ENCODE results near the gene SUCO. TPM values are rescaled to one million over a fixed set of nuclear protein-coding genes. Genes with fewer than 3 reads are reported as not detected.

The SUCO gene
- total RNA-seq, 1 experiment from 2014 or later = 50.3 TPM

DNA sequence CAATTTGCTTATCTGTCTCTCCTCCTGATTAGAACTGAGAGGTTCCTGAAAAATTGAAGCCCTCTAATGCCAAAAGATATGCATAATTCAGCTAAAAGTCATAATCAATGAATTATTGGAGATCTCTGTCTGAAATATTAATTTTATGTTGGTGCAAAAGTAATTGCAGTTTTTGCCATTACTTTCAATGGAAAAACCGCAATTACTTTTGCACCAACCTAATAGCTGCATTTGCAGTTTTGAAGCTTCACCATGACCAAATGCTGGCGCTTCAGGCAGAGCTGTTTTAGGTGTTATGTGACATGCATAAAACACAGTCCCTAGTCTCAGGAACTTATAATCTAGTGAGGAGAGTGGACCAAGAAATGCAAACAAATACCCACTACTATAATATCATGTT, 96.2 kb downstream of the SUCO start:
- Mint-ChIP-seq H3K36me3 (ENCODE audit: insufficient read depth, unreplicated experiment) (peaks cover 6% of the 10 kb centered on the region), H3K9me3 (ENCODE audit: unreplicated experiment) (peaks cover 34% of the 10 kb centered on the region), H3K4me3 (ENCODE audit: unreplicated experiment) (no peak overlapping the region), H3K27ac (ENCODE audit: unreplicated experiment) (peak overlapping the region; percentile 89), H3K27me3 (ENCODE audit: insufficient read depth, unreplicated experiment) (no peaks in the 10 kb centered on the region), H3K4me1 (ENCODE audit: low read depth, unreplicated experiment) (peaks cover 28% of the 10 kb centered on the region)
- Histone ChIP-seq H3K4me3 (ENCODE audit: low read depth, low read length) (no peak overlapping the region), H3K9me3 (no peaks in the 10 kb centered on the region), H3K36me3 (ENCODE audit: control insufficient read depth, insufficient read depth, low read length) (no peaks in the 10 kb centered on the region), H3K4me1 (peaks cover 60% of the 10 kb centered on the region), H3K27me3 (replicated peaks; ENCODE audit: control insufficient read depth, insufficient read depth, low read length) (no peaks in the 10 kb centered on the region)
- ChIA-PET CTCF (no interaction called here), POLR2A (interaction anchor here (0.6 kb wide), 1 partner anchor 34 kb away, joined by 6 read pairs; no protein-coding TSS in a partner anchor)
- no peak for TF ChIP-seq CTCF (IDR thresholded peaks at IDR 0.05; ENCODE audit: insufficient read depth in 1 of 2, low read depth in 1 of 2, low read length in 1 of 2, severe bottlenecking in 1 of 2, unreplicated experiment in 1 of 2)
- BruUV-seq (replicated peaks) = no TSS peak
- intact Hi-C loops (cut with micrococcal nuclease; ENCODE audit: unreplicated experiment) = loop anchor here (5.0 kb wide), 1 partner anchor 88 kb away; no protein-coding TSS in a partner anchor
- no peak for DNase-seq

DNA sequence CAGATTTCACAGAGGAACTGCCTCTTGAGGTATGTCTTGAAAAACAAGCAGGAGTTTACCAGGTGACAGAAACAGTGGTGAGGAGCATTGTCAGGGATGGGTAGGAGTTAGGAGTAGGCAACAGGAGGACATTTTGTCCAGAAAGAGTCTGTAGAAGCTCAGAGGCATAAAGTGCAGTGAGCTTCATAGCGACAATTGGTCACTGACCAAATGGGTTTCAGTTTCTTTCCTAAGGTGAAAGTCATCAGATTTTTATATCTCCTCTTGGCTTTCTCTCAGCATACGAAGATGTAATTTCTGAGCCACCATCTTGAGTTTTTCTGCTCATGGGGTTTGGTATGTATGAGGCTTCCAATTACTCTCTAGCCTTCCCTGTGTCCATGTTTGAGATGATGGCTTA, 96.7 kb downstream of the SUCO start:
- H3K36me3 ChIP-seq (ENCODE audit: control insufficient read depth, insufficient read depth, low read length) = no peaks in the 10 kb centered on the region
- H3K4me1 ChIP-seq = peaks cover 60% of the 10 kb centered on the region
- Mint-ChIP-seq H3K4me3 (ENCODE audit: unreplicated experiment) (no peak overlapping the region), H3K9me3 (ENCODE audit: unreplicated experiment) (peaks cover 32% of the 10 kb centered on the region), H3K27me3 (ENCODE audit: insufficient read depth, unreplicated experiment) (no peaks in the 10 kb centered on the region), H3K4me1 (ENCODE audit: low read depth, unreplicated experiment) (peaks cover 28% of the 10 kb centered on the region), H3K27ac (ENCODE audit: unreplicated experiment) (peak overlapping the region; percentile 89), H3K36me3 (ENCODE audit: insufficient read depth, unreplicated experiment) (peaks cover 6% of the 10 kb centered on the region)
- CTCF ChIA-PET = no interaction called here
- H3K9me3 ChIP-seq = no peaks in the 10 kb centered on the region
- intact Hi-C loops (cut with micrococcal nuclease; ENCODE audit: unreplicated experiment) = loop anchor here (5.0 kb wide), 2 partner anchors 48 to 88 kb away; no protein-coding TSS in a partner anchor
- BruUV-seq (replicated peaks) = no TSS peak
- no peak for TF ChIP-seq CTCF (IDR thresholded peaks at IDR 0.05; ENCODE audit: insufficient read depth in 1 of 2, low read depth in 1 of 2, low read length in 1 of 2, severe bottlenecking in 1 of 2, unreplicated experiment in 1 of 2)
- no peak for DNase-seq
- H3K4me3 ChIP-seq (ENCODE audit: low read depth, low read length) = no peak overlapping the region
- POLR2A ChIA-PET = interaction anchor here (0.6 kb wide), 1 partner anchor 33 kb away, joined by 6 read pairs; no protein-coding TSS in a partner anchor
- no peaks in the 10 kb centered on the region for H3K27me3 ChIP-seq (replicated peaks; ENCODE audit: control insufficient read depth, insufficient read depth, low read length)

DNA sequence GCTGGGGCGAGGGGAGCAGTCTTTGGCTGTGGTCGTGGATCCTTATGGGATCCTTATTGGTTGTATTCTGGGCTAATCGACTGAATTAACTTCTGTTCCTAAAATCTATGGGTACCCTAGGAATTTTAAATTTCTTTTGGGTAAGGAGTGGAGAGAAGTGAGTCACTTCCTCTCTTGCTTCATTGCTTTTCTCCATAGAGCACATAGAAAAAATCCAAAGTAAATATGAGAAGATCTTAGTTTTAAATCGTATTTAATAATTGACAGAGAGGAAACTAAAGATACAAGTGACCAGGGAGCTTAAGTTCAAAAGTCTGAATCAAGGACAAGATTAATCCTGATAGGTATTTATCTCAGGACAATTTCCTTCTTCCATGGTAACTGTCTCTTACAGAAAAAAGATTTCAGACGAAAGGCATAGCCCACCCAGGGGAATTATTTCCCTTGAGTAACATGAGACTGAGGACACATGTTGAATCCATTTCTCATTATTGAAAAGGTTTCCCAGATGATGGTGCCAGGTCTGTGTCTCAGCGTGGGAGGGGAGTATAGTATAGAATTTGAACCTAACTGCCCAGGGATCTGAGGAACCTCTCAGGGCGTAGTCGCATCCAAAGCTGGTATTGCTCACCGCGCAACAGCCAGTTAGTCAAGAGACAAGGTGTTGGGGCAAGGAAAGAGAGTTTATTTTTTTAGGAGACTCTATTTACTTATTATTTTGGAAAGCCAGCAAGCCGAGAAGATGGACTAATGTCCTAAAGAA, 97.3 kb downstream of the SUCO start:
- no TSS peak for BruUV-seq (replicated peaks)
- no peak for TF ChIP-seq CTCF (IDR thresholded peaks at IDR 0.05; ENCODE audit: insufficient read depth in 1 of 2, low read depth in 1 of 2, low read length in 1 of 2, severe bottlenecking in 1 of 2, unreplicated experiment in 1 of 2)
- CTCF ChIA-PET = no interaction called here
- H3K4me1 Mint-ChIP-seq (ENCODE audit: low read depth, unreplicated experiment) = peaks cover 28% of the 10 kb centered on the region
- POLR2A ChIA-PET = interaction anchor here (1.4 kb wide), 1 partner anchor 98 kb away, joined by 5 read pairs; the partner anchor contains the start of gene SUCO
- H3K27ac Mint-ChIP-seq (ENCODE audit: unreplicated experiment) = peak overlapping the region; percentile 89
- intact Hi-C loops (cut with micrococcal nuclease; ENCODE audit: unreplicated experiment) = loop anchor here (5.0 kb wide), 1 partner anchor 47 kb away; no protein-coding TSS in a partner anchor
- H3K4me3 Mint-ChIP-seq (ENCODE audit: unreplicated experiment) = peak overlapping the region; percentile 27
- Histone ChIP-seq H3K9me3 (no peaks in the 10 kb centered on the region), H3K36me3 (ENCODE audit: control insufficient read depth, insufficient read depth, low read length) (no peaks in the 10 kb centered on the region), H3K4me1 (peaks cover 60% of the 10 kb centered on the region), H3K4me3 (ENCODE audit: low read depth, low read length) (no peak overlapping the region), H3K27me3 (replicated peaks; ENCODE audit: control insufficient read depth, insufficient read depth, low read length) (no peaks in the 10 kb centered on the region)
- DNase-seq = no peak
- H3K9me3 Mint-ChIP-seq (ENCODE audit: unreplicated experiment) = peaks cover 32% of the 10 kb centered on the region
- H3K27me3 Mint-ChIP-seq (ENCODE audit: insufficient read depth, unreplicated experiment) = no peaks in the 10 kb centered on the region
- H3K36me3 Mint-ChIP-seq (ENCODE audit: insufficient read depth, unreplicated experiment) = peaks cover 6% of the 10 kb centered on the region
